NCI-H2029 treated with DMSO at 0.1 percent for 48 hours (cell line): ENCODE data around the gene KMT2C.
A peak's percentile ranks its signal among the peaks of the same experiment; 100 is the strongest.
"Not testable (repeated sequence)": the region's sequence is repeated elsewhere in the genome, so short reads cannot be mapped to it uniquely, and the experiment has no call there.

ENCODE experiments used
- DNase-seq: peaks from one replicate; lab custom pipeline; 2025; lab: John Stamatoyannopoulos, UW

The KMT2C gene

GRCh38 chr7:152307902-152308301, 127.9 kb downstream of the KMT2C start:
- no peak for DNase-seq

- not testable (repeated sequence) for DNase-seq
These were observed 136.2 kb downstream of the KMT2C start for GRCh38 chr7:152299542-152300143.

- DNase-seq: no peak
These were observed 142.9 kb downstream of the KMT2C start for GRCh38 chr7:152292897-152293296.

- DNase-seq: not testable (repeated sequence)
These were observed 148.8 kb downstream of the KMT2C start for GRCh38 chr7:152286972-152287371.

GRCh38 chr7:152286219-152286618, 149.6 kb downstream of the KMT2C start:
- not testable (repeated sequence) for DNase-seq

- DNase-seq: not testable (repeated sequence)
These were observed 150.8 kb downstream of the KMT2C start for GRCh38 chr7:152284998-152285397.

GRCh38 chr7:152277687-152278086, 158.1 kb downstream of the KMT2C start:
- not testable (repeated sequence) for DNase-seq

- DNase-seq: not testable (repeated sequence)
These were observed 165.4 kb downstream of the KMT2C start for GRCh38 chr7:152270427-152270826.

- DNase-seq: not testable (repeated sequence)
These were observed 168.9 kb downstream of the KMT2C start for GRCh38 chr7:152266859-152267258.

GRCh38 chr7:152264915-152265314, 170.9 kb downstream of the KMT2C start:
- DNase-seq: not testable (repeated sequence)

GRCh38 chr7:152262146-152262545, 173.7 kb downstream of the KMT2C start:
- DNase-seq: not testable (repeated sequence)

GRCh38 chr7:152259645-152260044, 176.2 kb downstream of the KMT2C start:
- not testable (repeated sequence) for DNase-seq

- not testable (repeated sequence) for DNase-seq
These were observed 188.0 kb downstream of the KMT2C start for GRCh38 chr7:152247851-152248250.

- DNase-seq: not testable (repeated sequence)
These were observed 190.4 kb downstream of the KMT2C start for GRCh38 chr7:152245417-152245816.

GRCh38 chr7:152243464-152243863, 192.3 kb downstream of the KMT2C start:
- not testable (repeated sequence) for DNase-seq

- DNase-seq: not testable (repeated sequence)
These were observed 194.5 kb downstream of the KMT2C start for GRCh38 chr7:152241301-152241700.

- DNase-seq: not testable (repeated sequence)
These were observed 199.5 kb downstream of the KMT2C start for GRCh38 chr7:152236306-152236705.

GRCh38 chr7:152234421-152234820, 201.4 kb downstream of the KMT2C start:
- not testable (repeated sequence) for DNase-seq

GRCh38 chr7:152231089-152231488, 204.7 kb downstream of the KMT2C start:
- DNase-seq: no peak

- peak; percentile 7 for DNase-seq
These were observed 216.2 kb downstream of the KMT2C start for GRCh38 chr7:152219556-152219955.

GRCh38 chr7:152208766-152209165, 227.0 kb downstream of the KMT2C start:
- not testable (repeated sequence) for DNase-seq

- DNase-seq: not testable (repeated sequence)
These were observed 231.4 kb downstream of the KMT2C start for GRCh38 chr7:152204417-152204816.

- DNase-seq: no peak
These were observed 232.7 kb downstream of the KMT2C start for GRCh38 chr7:152203095-152203494.

- no peak for DNase-seq
These were observed 233.7 kb downstream of the KMT2C start for GRCh38 chr7:152202056-152202455.
